K562 treated with DMSO at 1 percent for 24 hours (cell line): Measurements from ENCODE around the gene RBM41. TPM values are rescaled to one million over a fixed set of nuclear protein-coding genes. Genes with fewer than 3 reads are reported as not detected.

Experiments used
- total RNA-seq: library from RNA; unstranded; fragments of 300-600 nt; gene quantifications from 2 replicates; pipeline ENCODE4 v1.2.3, GENCODE V29; 2022; ENCODE audit warnings: low read depth; ENCODE audit not compliant: insufficient read depth

RBM41 gene
- total RNA-seq, result 6.6 and 7.6 TPM in 2 replicates

GRCh38 chrX:107118322-107119147, at the start of gene RBM41:
Gene RBM41, minus strand, starts transcription at chrX:107118822. Its CDS starts 49 bp downstream, at chrX:107118773.

Other genes starting within 250 kb of the RBM41 start
- gene RIPPLY1, start 215.5 kb downstream of the RBM41 start, total RNA-seq, result not detected in 2 replicates
- gene CLDN2, start 198.4 kb downstream of the RBM41 start, total RNA-seq, result not detected in 2 replicates
- gene MORC4, start 118.6 kb downstream of the RBM41 start, total RNA-seq, result 0.86 and 1.1 TPM in 2 replicates
- gene NUP62CL, start 87.6 kb upstream of the RBM41 start, total RNA-seq, result 23.6 and 24.0 TPM in 2 replicates
- not detected in 2 replicates for gene DNAAF6, start 87.8 kb upstream of the RBM41 start, total RNA-seq